CD14-positive monocyte (primary cell): Measurements from ENCODE around the gene CCDC69. TPM values are rescaled to one million over a fixed set of nuclear protein-coding genes. Genes with fewer than 3 reads are reported as not detected.

Experiments used
- DNase-seq, 3 donors: peaks; one replicate each; pipeline ENCODE4 v3.0.0-alpha.2; 2011 to 2022
- H2AFZ ChIP-seq: 2 replicates; pipeline ENCODE4 v1.6.0; 2012; ENCODE audit warnings: mild to moderate bottlenecking, low read depth, low read length, inconsistent platforms; ENCODE audit not compliant: insufficient read depth, poor library complexity, severe bottlenecking
- H3K27ac ChIP-seq, 2 donors: 1 replicate in 1 of 2; 2 replicates in 1 of 2; pipeline ENCODE4 v1.5.1; 2012 to 2013; ENCODE audit warnings: low read length in 2 of 2, control low read depth in 1 of 2, inconsistent platforms in 1 of 2, low read depth in 1 of 2, mild to moderate bottlenecking in 1 of 2
- H3K27me3 ChIP-seq, 2 donors: one replicate each; pipeline versions ENCODE4 v1.6.0 to v1.6.1; 2011 to 2013; ENCODE audit warnings: low read length in 2 of 2; ENCODE audit not compliant: control insufficient read depth in 2 of 2, insufficient read depth in 2 of 2
- H3K36me3 ChIP-seq, 2 donors: replicated peaks in 1 of 2; 1 replicate in 1 of 2; 2 replicates in 1 of 2; pipeline versions ENCODE4 v1.5.1 to v1.6.1; 2012 to 2013; ENCODE audit warnings: low read length in 2 of 2, control low read depth in 1 of 2, inconsistent platforms in 1 of 2, mild to moderate bottlenecking in 1 of 2; ENCODE audit not compliant: insufficient read depth in 2 of 2, control insufficient read depth in 1 of 2
- H3K4me1 ChIP-seq, 2 donors: 1 replicate in 1 of 2; 2 replicates in 1 of 2; pipeline versions ENCODE4 v1.5.1 to v1.6.1; 2012 to 2013; ENCODE audit warnings: low read length in 2 of 2, control low read depth in 1 of 2, inconsistent platforms in 1 of 2, mild to moderate bottlenecking in 1 of 2, moderate library complexity in 1 of 2; ENCODE audit not compliant: insufficient read depth in 2 of 2, control insufficient read depth in 1 of 2
- H3K4me2 ChIP-seq: replicated peaks from 2 replicates; pipeline ENCODE3; 2012; ENCODE audit warnings: low read length, moderate library complexity, mild to moderate bottlenecking; ENCODE audit not compliant: poor library complexity, severe bottlenecking; ENCODE audit errors: extremely low read depth
- H3K4me3 ChIP-seq, 3 experiments: fragments of 200-600 bp in 1 of 3; sonication (generic) in 1 of 3; replicated peaks in 1 of 3; 1 replicate in 2 of 3; 2 replicates in 1 of 3; pipeline ENCODE4 v1.5.1; 2011 to 2013; ENCODE audit warnings: low read length in 3 of 3, mild to moderate bottlenecking in 3 of 3, control low read depth in 2 of 3, low read depth in 2 of 3, inconsistent platforms in 1 of 3, moderate library complexity in 1 of 3
- H3K79me2 ChIP-seq: 2 replicates; pipeline ENCODE4 v1.6.0; 2012; ENCODE audit warnings: mild to moderate bottlenecking, control low read depth, inconsistent platforms, low read length, moderate library complexity; ENCODE audit not compliant: insufficient read depth
- H3K9ac ChIP-seq: 2 replicates; pipeline ENCODE4 v1.6.0; 2017; ENCODE audit warnings: low read length, mild to moderate bottlenecking; ENCODE audit not compliant: insufficient read depth, poor library complexity, severe bottlenecking
- H3K9me3 ChIP-seq, 2 donors: replicated peaks in 1 of 2; 1 replicate in 1 of 2; 2 replicates in 1 of 2; pipeline versions ENCODE4 v1.5.1 to v1.6.1; 2012 to 2013; ENCODE audit warnings: low read length in 2 of 2, control low read depth in 1 of 2; ENCODE audit not compliant: control insufficient read depth in 1 of 2, insufficient read depth in 1 of 2
- H4K20me1 ChIP-seq: 2 replicates; pipeline ENCODE4 v1.6.0; 2012; ENCODE audit warnings: mild to moderate bottlenecking, low read length, control low read depth, moderate library complexity; ENCODE audit not compliant: insufficient read depth
- H3K27ac Mint-ChIP-seq, 7 donors: one replicate each; pipeline ENCODE4 v1.8.0; 2020; ENCODE audit warnings: mild to moderate bottlenecking in 7 of 7, mixed read lengths in 7 of 7, moderate library complexity in 6 of 7, inconsistent platforms in 2 of 7
- H3K27me3 Mint-ChIP-seq, 3 donors: one replicate each; pipeline ENCODE4 v1.8.0; 2021 to 2022; ENCODE audit warnings: low read depth in 3 of 3, mild to moderate bottlenecking in 3 of 3, mixed read lengths in 3 of 3, moderate library complexity in 3 of 3, inconsistent platforms in 1 of 3
- H3K36me3 Mint-ChIP-seq, 2 donors: one replicate each; pipeline ENCODE4 v1.8.0; 2020; ENCODE audit warnings: mixed read lengths in 2 of 2, inconsistent platforms in 1 of 2, mild to moderate bottlenecking in 1 of 2
- H3K4me1 Mint-ChIP-seq: one replicate; pipeline ENCODE4 v1.8.0; 2020; ENCODE audit warnings: mild to moderate bottlenecking, mixed read lengths
- H3K4me3 Mint-ChIP-seq, 2 donors: one replicate each; pipeline ENCODE4 v1.8.0; 2020; ENCODE audit warnings: mild to moderate bottlenecking in 2 of 2, mixed read lengths in 2 of 2, moderate library complexity in 1 of 2
- H3K9me3 Mint-ChIP-seq, 7 donors: one replicate each; pipeline ENCODE4 v1.8.0; 2020 to 2022; ENCODE audit warnings: mixed read lengths in 7 of 7, mild to moderate bottlenecking in 6 of 7, moderate library complexity in 6 of 7, inconsistent platforms in 2 of 7
- WGBS: methylation state at CpG from one replicate; pipeline ENCODE4 v1.1.5; 2013; ENCODE audit warnings: missing lambda C conversion rate; ENCODE audit not compliant: insufficient coverage; 5-methylcytosine and 5-hydroxymethylcytosine counted together
- intact Hi-C, 2 donors: fragments of 100-400 bp; cut with micrococcal nuclease; formaldehyde crosslinking; loops; one replicate each; pipeline versions ENCODE4 v1.15.0 to v1.15.1; 2023
- polyA plus RNA-seq, 3 donors: library from polyadenylated mRNA; depleted of rRNA in 1 of 3; unstranded in 2 of 3; stranded (reverse) in 1 of 3; fragments of 300-500 nt in 2 of 3; fragments of >200 nt in 1 of 3; fragmentation: Illumina TruSeq in 2 of 3; gene quantifications; 1 replicate in 2 of 3; 2 replicates in 1 of 3; pipeline ENCODE4 v1.2.3, GENCODE V29; 2012 to 2021
- TF ChIP-seq, protein P1 (sequence below): fragments of 200-600 bp; IDR thresholded peaks from one replicate; pipeline ENCODE4 v1.8.0; 2022; ENCODE audit warnings: antibody characterized with exemption, mild to moderate bottlenecking

CCDC69 gene
- polyA plus RNA-seq, 3 donors: 68.4 to 176 (median 84.1) TPM

DNA sequence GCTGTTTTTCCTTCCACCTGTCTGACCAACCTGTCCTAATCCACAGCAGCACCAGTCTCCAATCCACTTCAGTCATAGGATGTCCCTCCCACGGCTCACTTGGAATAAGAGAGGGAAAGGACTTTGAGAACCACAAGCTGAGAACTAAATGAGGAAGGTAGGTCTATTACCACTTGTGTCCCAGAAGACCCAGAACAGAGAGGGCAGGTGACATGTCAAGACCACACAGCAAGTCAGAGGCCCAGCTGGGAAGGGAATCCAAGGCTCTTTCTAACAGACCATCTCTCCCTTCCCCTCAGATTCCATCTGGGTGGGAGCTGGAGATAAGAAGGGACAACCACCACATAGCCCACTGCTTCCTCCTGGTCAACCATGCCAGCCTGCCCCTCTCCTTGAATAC, 81.0 kb downstream of the CCDC69 start:
- H3K4me1 Mint-ChIP-seq: peaks cover 75% of the 10 kb centered on the region
- Histone ChIP-seq H3K4me3 (no peak overlapping the region), H3K27ac (peak overlapping the region in 1 of 2 donors; percentile 54), H3K9me3 (no peaks in the 10 kb centered on the region), H2AFZ (no peak overlapping the region), H3K4me2 (no peak overlapping the region), H3K79me2 (peaks cover 90% of the 10 kb centered on the region), H3K4me1 (peaks cover 17 to 19% of the 10 kb centered on the region in 2 donors), H3K27me3 (no peaks in the 10 kb centered on the region), H3K9ac (no peak overlapping the region), H4K20me1 (peaks cover 82% of the 10 kb centered on the region), H3K36me3 (peaks cover 77 to 94% of the 10 kb centered on the region in 2 donors)
- no CpG with 5 or more reads among the region's 1 CpG for WGBS
- H3K27ac Mint-ChIP-seq: peak overlapping the region in 4 of 7 donors; percentile 26 to 87 (median 54)
- intact Hi-C loops: no loop called here
- no peak for DNase-seq
- H3K36me3 Mint-ChIP-seq: peaks cover 72 to 94% of the 10 kb centered on the region in 2 donors
- H3K4me3 Mint-ChIP-seq: no peak overlapping the region
- no peaks in the 10 kb centered on the region for H3K27me3 Mint-ChIP-seq
- TF ChIP-seq, protein P1, sequence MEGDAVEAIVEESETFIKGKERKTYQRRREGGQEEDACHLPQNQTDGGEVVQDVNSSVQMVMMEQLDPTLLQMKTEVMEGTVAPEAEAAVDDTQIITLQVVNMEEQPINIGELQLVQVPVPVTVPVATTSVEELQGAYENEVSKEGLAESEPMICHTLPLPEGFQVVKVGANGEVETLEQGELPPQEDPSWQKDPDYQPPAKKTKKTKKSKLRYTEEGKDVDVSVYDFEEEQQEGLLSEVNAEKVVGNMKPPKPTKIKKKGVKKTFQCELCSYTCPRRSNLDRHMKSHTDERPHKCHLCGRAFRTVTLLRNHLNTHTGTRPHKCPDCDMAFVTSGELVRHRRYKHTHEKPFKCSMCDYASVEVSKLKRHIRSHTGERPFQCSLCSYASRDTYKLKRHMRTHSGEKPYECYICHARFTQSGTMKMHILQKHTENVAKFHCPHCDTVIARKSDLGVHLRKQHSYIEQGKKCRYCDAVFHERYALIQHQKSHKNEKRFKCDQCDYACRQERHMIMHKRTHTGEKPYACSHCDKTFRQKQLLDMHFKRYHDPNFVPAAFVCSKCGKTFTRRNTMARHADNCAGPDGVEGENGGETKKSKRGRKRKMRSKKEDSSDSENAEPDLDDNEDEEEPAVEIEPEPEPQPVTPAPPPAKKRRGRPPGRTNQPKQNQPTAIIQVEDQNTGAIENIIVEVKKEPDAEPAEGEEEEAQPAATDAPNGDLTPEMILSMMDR: no peak
- H3K9me3 Mint-ChIP-seq: no peaks in the 10 kb centered on the region

DNA sequence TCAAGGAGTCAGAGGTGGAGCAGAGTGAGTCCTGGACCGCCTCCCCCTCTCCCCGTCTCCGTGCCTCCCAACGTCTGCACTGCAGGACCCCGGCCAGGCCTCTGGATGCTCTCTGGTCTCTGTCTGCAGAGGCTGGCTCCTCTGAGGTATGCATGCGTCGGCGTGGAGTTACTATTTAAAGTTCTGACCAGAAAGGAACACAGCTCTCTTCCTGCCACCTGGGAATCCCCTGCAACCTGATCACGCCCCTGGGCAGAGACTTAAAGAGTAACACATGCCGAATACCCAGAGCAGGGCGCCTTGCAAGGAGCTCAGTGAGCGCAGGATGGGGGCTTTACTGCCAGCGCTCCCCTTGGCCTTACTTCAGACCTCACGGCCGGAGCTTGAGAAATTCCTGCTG, 82.4 kb downstream of the CCDC69 start:
- TF ChIP-seq, protein P1: no peak
- H3K9ac ChIP-seq: no peak overlapping the region
- H3K4me1 Mint-ChIP-seq: peaks cover 75% of the 10 kb centered on the region

More for the DNA sequence above, 82.4 kb downstream of the CCDC69 start:
- Histone ChIP-seq H3K79me2 (peaks cover 88% of the 10 kb centered on the region), H3K4me1 (peaks cover 9 to 12% of the 10 kb centered on the region in 2 donors), H3K27me3 (no peaks in the 10 kb centered on the region), H4K20me1 (peaks cover 74% of the 10 kb centered on the region), H3K36me3 (peaks cover 90 to 94% of the 10 kb centered on the region in 2 donors), H3K4me2 (no peak overlapping the region), H2AFZ (no peak overlapping the region), H3K9me3 (no peaks in the 10 kb centered on the region), H3K4me3 (no peak overlapping the region), H3K27ac (peak overlapping the region in 1 of 2 donors; percentile 54)
- intact Hi-C loops: no loop called here
- Mint-ChIP-seq H3K27ac (peak overlapping the region in 3 of 7 donors; percentile 1 to 79 (median 27)), H3K27me3 (no peaks in the 10 kb centered on the region), H3K9me3 (peaks cover 0 to 4% (median 0%) of the 10 kb centered on the region in 7 donors), H3K4me3 (no peak overlapping the region), H3K36me3 (peaks cover 72 to 94% of the 10 kb centered on the region in 2 donors)
- 68% methylated on average over 14 of the region's 15 CpGs for WGBS
- no peak for DNase-seq
